PFSK-1 (cell line): Measurements from ENCODE around the gene KLF2.

Experiments used
- FOXP2 ChIP-seq: optimal IDR thresholded peaks from 2 replicates; pipeline ENCODE3; 2011; ENCODE audit warnings: borderline replicate concordance, control low read depth, inconsistent platforms; ENCODE audit not compliant: insufficient read depth; ENCODE audit errors: extremely low read length, extremely low read depth
- POLR2AphosphoS5 ChIP-seq: IDR thresholded peaks from 2 replicates; pipeline ENCODE4 v1.6.1; 2012; ENCODE audit warnings: low read depth, mild to moderate bottlenecking, control low read depth, low read length, moderate library complexity
- REST ChIP-seq, 2 experiments: IDR thresholded peaks; 2 replicates each; pipeline versions ENCODE4 v1.6.1 to v1.8.0; 2011 to 2012; ENCODE audit warnings: low read depth in 2 of 2, low read length in 2 of 2, control low read depth in 1 of 2, inconsistent platforms in 1 of 2, mild to moderate bottlenecking in 1 of 2, moderate library complexity in 1 of 2; ENCODE audit not compliant: insufficient read depth in 1 of 2
- SIN3A ChIP-seq: IDR thresholded peaks from 2 replicates; pipeline ENCODE4 v1.6.1; 2012; ENCODE audit warnings: mild to moderate bottlenecking, low read length, moderate library complexity, borderline replicate concordance; ENCODE audit not compliant: insufficient read depth
- TAF1 ChIP-seq: IDR thresholded peaks from 2 replicates; pipeline ENCODE4 v1.6.1; 2012; ENCODE audit warnings: low read length, control low read depth, borderline replicate concordance; ENCODE audit not compliant: insufficient read depth

The KLF2 gene

GRCh38 chr19:16367261-16367683, 42.6 kb downstream of the KLF2 start:
- no peak for TF ChIP-seq TAF1
- TF ChIP-seq SIN3A, result no peak
- no peak for TF ChIP-seq FOXP2
- TF ChIP-seq REST (IDR thresholded peaks at IDR 0.05; ENCODE audit: insufficient read depth in 1 of 2, low read depth in 2 of 2, low read length in 2 of 2), result no peak
- TF ChIP-seq POLR2AphosphoS5, result no peak

- TF ChIP-seq POLR2AphosphoS5, result no peak
- TF ChIP-seq FOXP2, result no peak
- TF ChIP-seq SIN3A, result no peak
- no peak for TF ChIP-seq REST (IDR thresholded peaks at IDR 0.05; ENCODE audit: insufficient read depth in 1 of 2, low read depth in 2 of 2, low read length in 2 of 2)
- no peak for TF ChIP-seq TAF1
Measured at GRCh38 chr19:16368385-16369305, 44.0 kb downstream of the KLF2 start.

- no peak for TF ChIP-seq FOXP2
- no peak for TF ChIP-seq REST (IDR thresholded peaks at IDR 0.05; ENCODE audit: insufficient read depth in 1 of 2, low read depth in 2 of 2, low read length in 2 of 2)
- no peak for TF ChIP-seq TAF1
- TF ChIP-seq SIN3A, result no peak
- no peak for TF ChIP-seq POLR2AphosphoS5
Measured at GRCh38 chr19:16369306-16369663, 44.7 kb downstream of the KLF2 start.

- TF ChIP-seq TAF1 (no peak), SIN3A (no peak)
Measured at GRCh38 chr19:16369664-16370576, 45.3 kb downstream of the KLF2 start.

GRCh38 chr19:16370641-16371391, 46.2 kb downstream of the KLF2 start:
- TF ChIP-seq TAF1 (no peak), REST (IDR thresholded peaks at IDR 0.05; ENCODE audit: insufficient read depth in 1 of 2, low read depth in 2 of 2, low read length in 2 of 2) (no peak), FOXP2 (no peak), POLR2AphosphoS5 (no peak), SIN3A (no peak)
